Upper lobe of left lung (tissue), 6 donors: ENCODE data around the gene SYP. TPM values are rescaled to one million over a fixed set of nuclear protein-coding genes. Genes with fewer than 3 reads are reported as not detected.
"Not testable (repeated sequence)": the region's sequence is repeated elsewhere in the genome, so short reads cannot be mapped to it uniquely, and the experiment has no call there.

Experiments used
- ATAC-seq, 2 donors: fragments of 200-7000 bp; cut with Tn5 transposase; one replicate each; pipeline ENCODE4 v1.9.1; 2022; ENCODE audit warnings: mild to moderate bottlenecking in 2 of 2, moderate library complexity in 2 of 2; ENCODE audit not compliant: low FRiP score in 2 of 2
- DNase-seq, 2 donors: peaks; one replicate each; pipeline ENCODE4 v3.0.0-alpha.2; 2019 to 2020
- H3K27ac ChIP-seq, 4 donors: fragments of 200-600 bp; sonication (generic); one replicate each; pipeline ENCODE4 v1.5.1; 2016 to 2019
- H3K27me3 ChIP-seq, 4 donors: fragments of 200-600 bp; sonication (generic); one replicate each; pipeline ENCODE4 v1.5.1; 2017 to 2019
- H3K36me3 ChIP-seq, 4 donors: fragments of 200-600 bp; sonication (generic); one replicate each; pipeline ENCODE4 v1.5.1; 2016 to 2019
- H3K4me1 ChIP-seq, 4 donors: fragments of 200-600 bp; sonication (generic); one replicate each; pipeline ENCODE4 v1.5.1; 2018 to 2019
- H3K4me3 ChIP-seq, 4 donors: fragments of 200-600 bp; sonication (generic); one replicate each; pipeline ENCODE4 v1.5.1; 2017 to 2019; ENCODE audit warnings: mild to moderate bottlenecking in 2 of 4, moderate library complexity in 1 of 4
- H3K9me3 ChIP-seq, 4 donors: fragments of 200-600 bp; sonication (generic); one replicate each; pipeline ENCODE4 v1.5.1; 2018 to 2019
- CTCF ChIP-seq, 6 experiments: fragments of 450-650 bp in 4 of 6; fragments of 200-600 bp in 2 of 6; sonication (generic) in 2 of 6; IDR thresholded peaks; one replicate each; pipeline ENCODE4 v1.5.1; 2016 to 2019; ENCODE audit warnings: antibody characterized with exemption in 6 of 6
- EP300 ChIP-seq, 4 donors: sonication (generic); formaldehyde crosslinking; IDR thresholded peaks; one replicate each; pipeline ENCODE4 v1.5.1; 2017; ENCODE audit warnings: antibody characterized with exemption in 4 of 4, control low read depth in 2 of 4
- POLR2A ChIP-seq, 4 donors: fragments of 450-650 bp; IDR thresholded peaks; one replicate each; pipeline ENCODE4 v1.5.1; 2016 to 2017; ENCODE audit warnings: antibody characterized with exemption in 4 of 4, mild to moderate bottlenecking in 2 of 4
- POLR2AphosphoS5 ChIP-seq, 2 donors: sonication (generic); formaldehyde crosslinking; IDR thresholded peaks; one replicate each; pipeline ENCODE4 v1.5.1; 2017; ENCODE audit warnings: antibody characterized with exemption in 2 of 2
- WGBS, 2 donors: methylation state at CpG; one replicate each; pipeline ENCODE4 v1.1.5; 2017 to 2018; 5-methylcytosine and 5-hydroxymethylcytosine counted together
- total RNA-seq, 6 donors: library from RNA; depleted of rRNA in 4 of 6; stranded (reverse); fragments of >200 nt in 4 of 6; gene quantifications; one replicate each; pipeline versions ENCODE4 v1.1.0 to v1.2.1, GENCODE V29; 2016 to 2021
- donor health status: DM: no; HTN: no; CAD: no; lungs with moderate emphysema.
- donor health status: DM: no; HTN: yes; CAD: no; lungs with severe emphysema.

The SYP gene
- total RNA-seq, 6 donors from 2014 or later, result 2.1 to 8.0 (median 4.3) TPM

DNA sequence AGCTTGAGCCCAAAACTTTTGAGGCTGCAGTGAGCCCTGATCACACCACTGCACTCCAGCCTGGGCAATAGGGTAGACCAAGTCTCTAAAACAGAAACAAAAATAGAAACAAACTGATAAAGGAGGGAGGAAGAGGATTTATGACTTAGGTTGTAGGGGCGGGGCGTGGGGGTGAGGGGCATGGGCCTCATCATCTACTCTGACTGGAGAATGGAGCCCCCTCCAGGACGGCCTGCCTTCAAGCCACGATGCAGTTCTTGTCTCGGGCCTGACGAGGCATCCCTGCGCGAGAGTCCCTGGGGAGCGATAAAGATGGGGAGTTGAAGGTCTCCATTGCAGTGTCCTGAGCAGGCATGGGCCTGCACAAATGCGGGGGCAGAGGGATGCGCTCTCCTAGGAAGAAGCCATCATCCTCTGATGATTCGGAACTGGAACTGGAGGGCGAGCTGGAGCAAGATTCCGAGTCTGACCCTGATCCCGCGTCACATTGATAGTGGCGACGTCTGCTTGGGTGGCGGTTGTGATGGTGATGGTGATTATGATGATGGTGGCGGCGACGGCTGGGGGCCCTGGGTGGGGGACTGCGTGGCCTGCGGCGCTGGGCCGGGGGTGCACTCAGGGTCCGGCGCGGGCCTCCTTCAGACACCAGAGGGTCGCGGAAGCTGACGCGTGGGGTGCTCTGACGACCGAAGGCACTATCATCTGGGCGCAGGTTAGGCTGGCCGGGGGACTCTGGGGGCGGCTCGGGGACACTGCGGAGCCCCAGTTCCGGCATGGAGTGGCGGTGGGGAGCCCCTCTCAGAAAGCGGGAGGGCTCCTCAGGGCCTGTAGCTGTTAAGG is 24.3 kb downstream of the SYP start:
- TF ChIP-seq POLR2AphosphoS5 (IDR thresholded peaks at IDR 0.05) (no peak), EP300 (IDR thresholded peaks at IDR 0.05) (no peak), CTCF (IDR thresholded peaks at IDR 0.05) (no peak), POLR2A (IDR thresholded peaks at IDR 0.05) (no peak)
- Histone ChIP-seq H3K9me3 (peaks cover 0 to 5% (median 0%) of the 10 kb centered on the region in 4 donors), H3K27me3 (no peaks in the 10 kb centered on the region), H3K27ac (peak overlapping the region in 2 of 4 donors; percentile 68 to 73), H3K4me3 (no peak overlapping the region), H3K36me3 (peaks cover 0 to 55% (median 18%) of the 10 kb centered on the region in 4 donors), H3K4me1 (peaks cover 3 to 11% (median 5%) of the 10 kb centered on the region in 4 donors)
- WGBS, 2 donors, result 89 to 90% methylated on average over 22 to 43 of the region's 43 CpGs
- DNase-seq (peak in 1 of 2 donors; percentile 53), ATAC-seq (no peak)

- ATAC-seq (no peak), DNase-seq (no peak)
- Histone ChIP-seq H3K27me3 (no peaks in the 10 kb centered on the region), H3K4me1 (peaks cover 3 to 11% (median 5%) of the 10 kb centered on the region in 4 donors), H3K4me3 (no peak overlapping the region), H3K36me3 (peaks cover 0 to 49% (median 18%) of the 10 kb centered on the region in 4 donors), H3K27ac (no peak overlapping the region), H3K9me3 (peaks cover 0 to 5% (median 0%) of the 10 kb centered on the region in 4 donors)
- 71 to 76% methylated on average over 2 to 3 of the region's 3 CpGs for WGBS, 2 donors
- no peak for TF ChIP-seq POLR2A (IDR thresholded peaks at IDR 0.05)
- TF ChIP-seq EP300 (IDR thresholded peaks at IDR 0.05), result no peak
- no peak for TF ChIP-seq POLR2AphosphoS5 (IDR thresholded peaks at IDR 0.05)
- TF ChIP-seq CTCF (IDR thresholded peaks at IDR 0.05), result no peak
These were observed 25.3 kb downstream of the SYP start for GRCh38 chrX:49174723-49175122.

- H3K9me3 ChIP-seq, ATAC-seq, H3K27me3 ChIP-seq, DNase-seq: not testable (repeated sequence)
- Histone ChIP-seq H3K27ac (peak overlapping the region in 2 of 4 donors; percentile 88 to 90), H3K4me3 (peak overlapping the region in 1 of 4 donors; percentile 75), H3K36me3 (peaks cover 0 to 38% (median 14%) of the 10 kb centered on the region in 4 donors), H3K4me1 (peaks cover 3 to 11% (median 5%) of the 10 kb centered on the region in 4 donors)
- WGBS, 2 donors, result 86 to 100% methylated on average over 2 to 8 of the region's 8 CpGs
These were observed 26.4 kb downstream of the SYP start for GRCh38 chrX:49173544-49173943.

DNA sequence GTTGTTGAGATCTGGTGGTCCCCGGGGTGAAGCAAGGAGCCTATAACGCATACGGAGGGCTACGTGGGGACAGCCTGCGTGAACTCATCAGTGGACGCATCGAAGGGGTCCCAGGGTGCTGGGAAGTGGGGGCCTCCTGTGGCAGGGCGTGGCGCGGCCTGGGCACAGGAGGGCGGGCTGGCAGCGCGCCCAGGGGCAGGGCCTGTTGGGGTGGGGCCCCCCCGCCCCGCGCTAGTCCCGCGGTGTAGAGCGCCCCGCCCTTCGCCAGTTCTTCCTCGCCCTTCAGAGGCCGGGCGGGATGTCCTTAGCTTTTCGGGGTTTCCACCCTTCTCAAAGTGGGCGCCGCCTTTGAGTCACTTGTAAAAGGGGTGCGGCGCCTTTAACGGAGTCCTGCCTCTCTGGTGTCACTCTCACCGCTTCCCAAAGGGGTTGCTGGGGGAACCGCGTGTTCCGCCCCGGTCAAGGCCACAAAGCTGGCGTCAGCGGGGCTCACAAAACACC is 27.7 kb downstream of the SYP start:
- WGBS, 2 donors, result 2 to 38% methylated on average over 9 to 35 of the region's 37 CpGs
- peaks cover 9 to 17% (median 13%) of the 10 kb centered on the region in 4 donors for H3K4me1 ChIP-seq

DNA sequence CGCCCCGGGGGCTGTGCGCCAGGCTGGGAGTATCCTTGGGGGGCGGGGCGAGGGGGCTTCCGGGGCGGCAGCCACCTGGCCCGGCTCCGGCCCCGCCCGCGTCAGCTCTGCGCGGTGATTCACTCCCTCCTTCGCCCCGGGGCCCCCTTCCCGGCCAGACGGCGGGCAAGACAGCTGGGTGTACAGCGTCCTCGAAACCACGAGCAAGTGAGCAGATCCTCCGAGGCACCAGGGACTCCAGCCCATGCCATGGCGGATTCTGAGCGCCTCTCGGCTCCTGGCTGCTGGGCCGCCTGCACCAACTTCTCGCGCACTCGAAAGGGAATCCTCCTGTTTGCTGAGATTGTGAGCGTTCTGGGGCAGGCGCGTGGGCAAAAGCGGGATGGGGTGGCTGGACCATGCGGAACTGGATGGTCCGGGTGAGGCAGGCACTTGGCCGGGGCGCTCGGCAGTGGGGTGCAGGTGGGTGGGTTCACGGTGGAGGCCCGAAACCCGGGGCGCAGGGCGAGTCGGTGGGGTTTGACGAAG is 28.2 kb downstream of the SYP start, which contains the start of gene PLP2:
PLP2 (plus strand) TSS at position 147 of the 528 bp plus-strand sequence; CDS start at position 250, 103 bp downstream.
- peak within 1 kb of the TSS; percentile 38 to 75 (median 58) for H3K4me3 ChIP-seq
- no peaks in the 10 kb centered on the region for H3K27me3 ChIP-seq
- peak within 1 kb of the TSS; percentile 82 to 93 (median 89) for H3K27ac ChIP-seq
- TF ChIP-seq CTCF (IDR thresholded peaks at IDR 0.05) (no peak), POLR2A (IDR thresholded peaks at IDR 0.05) (peak in 1 of 4 donors; percentile 55), POLR2AphosphoS5 (IDR thresholded peaks at IDR 0.05) (peak; percentile 57 to 58), EP300 (IDR thresholded peaks at IDR 0.05) (no peak)
- 0 to 29% methylated on average over 5 to 34 of the region's 46 CpGs for WGBS, 2 donors
- peak; percentile 34 to 79 for ATAC-seq
- peaks cover 0 to 5% (median 0%) of the 10 kb centered on the region in 4 donors for H3K9me3 ChIP-seq
- peak; percentile 67 to 89 for DNase-seq
- peaks cover 9 to 15% (median 13%) of the 10 kb centered on the region in 4 donors for H3K4me1 ChIP-seq
- peaks cover 0 to 28% (median 9%) of the 10 kb centered on the region in 4 donors for H3K36me3 ChIP-seq

More for the DNA sequence above, 27.7 kb downstream of the SYP start:
- ATAC-seq (peak; percentile 76 to 89), DNase-seq (peak; percentile 89 to 93)
- peak overlapping the region; percentile 38 to 75 (median 58) for H3K4me3 ChIP-seq
- peak overlapping the region; percentile 82 to 93 (median 89) for H3K27ac ChIP-seq
- peak in 1 of 2 donors; percentile 50 for TF ChIP-seq POLR2AphosphoS5 (IDR thresholded peaks at IDR 0.05)
- no peak for TF ChIP-seq EP300 (IDR thresholded peaks at IDR 0.05)
- TF ChIP-seq POLR2A (IDR thresholded peaks at IDR 0.05), result peak in 1 of 4 donors; percentile 16
- peaks cover 0 to 5% (median 0%) of the 10 kb centered on the region in 4 donors for H3K9me3 ChIP-seq
- H3K36me3 ChIP-seq, result peaks cover 0 to 28% (median 9%) of the 10 kb centered on the region in 4 donors
- H3K27me3 ChIP-seq, result no peaks in the 10 kb centered on the region
